Trophoblast cell (in vitro differentiated cells and primary cell): ENCODE measurements around the gene FNIP1.

ENCODE experiments used
- DNase-seq, 2 donors: peaks; one replicate each; pipeline ENCODE4 v3.0.0-alpha.2; 2016
- H2AFZ ChIP-seq: 2 replicates; pipeline ENCODE4 v1.6.1; 2013; ENCODE audit warnings: low read length, moderate library complexity, mild to moderate bottlenecking; ENCODE audit not compliant: insufficient read depth, poor library complexity
- H2AK5ac ChIP-seq: 2 replicates; pipeline ENCODE4 v1.6.1; 2013; ENCODE audit warnings: mild to moderate bottlenecking, low read length
- H2BK120ac ChIP-seq: 2 replicates; pipeline ENCODE4 v1.6.1; 2013; ENCODE audit warnings: low read length, mild to moderate bottlenecking, moderate library complexity; ENCODE audit not compliant: insufficient read depth, poor library complexity
- H2BK12ac ChIP-seq: 2 replicates; pipeline ENCODE4 v1.6.1; 2013; ENCODE audit warnings: mild to moderate bottlenecking, low read length, moderate library complexity
- H2BK5ac ChIP-seq: 2 replicates; pipeline ENCODE4 v1.6.1; 2013; ENCODE audit warnings: low read length, low read depth, moderate library complexity, mild to moderate bottlenecking; ENCODE audit not compliant: poor library complexity
- H3K14ac ChIP-seq: 2 replicates; pipeline ENCODE4 v1.6.1; 2013; ENCODE audit warnings: mild to moderate bottlenecking, low read length
- H3K18ac ChIP-seq: 2 replicates; pipeline ENCODE4 v1.6.1; 2013; ENCODE audit warnings: mild to moderate bottlenecking, low read length
- H3K23ac ChIP-seq: 2 replicates; pipeline ENCODE4 v1.6.1; 2013; ENCODE audit warnings: low read length
- H3K27ac ChIP-seq: 2 replicates; pipeline ENCODE4 v1.5.1; 2013; ENCODE audit warnings: low read depth, mild to moderate bottlenecking, inconsistent platforms, low read length, moderate library complexity
- H3K27me3 ChIP-seq: 2 replicates; pipeline ENCODE4 v1.6.1; 2013; ENCODE audit warnings: inconsistent platforms, mild to moderate bottlenecking, low read length, moderate library complexity; ENCODE audit not compliant: insufficient read depth
- H3K36me3 ChIP-seq, 2 experiments: 1 replicate in 1 of 2; 2 replicates in 1 of 2; pipeline ENCODE4 v1.6.1; 2013; ENCODE audit warnings: low read length in 2 of 2, mild to moderate bottlenecking in 2 of 2, moderate library complexity in 1 of 2; ENCODE audit not compliant: insufficient read depth in 2 of 2, control insufficient read depth in 1 of 2
- H3K4ac ChIP-seq: 2 replicates; pipeline ENCODE4 v1.6.1; 2013; ENCODE audit warnings: low read depth, mild to moderate bottlenecking, low read length, moderate library complexity
- H3K4me1 ChIP-seq, 2 experiments: 1 replicate in 1 of 2; 2 replicates in 1 of 2; pipeline ENCODE4 v1.6.1; 2013; ENCODE audit warnings: low read length in 2 of 2, mild to moderate bottlenecking in 2 of 2, moderate library complexity in 1 of 2; ENCODE audit not compliant: insufficient read depth in 2 of 2, control insufficient read depth in 1 of 2
- H3K4me2 ChIP-seq: 2 replicates; pipeline ENCODE4 v1.6.1; 2013; ENCODE audit warnings: inconsistent platforms, mild to moderate bottlenecking, low read length, moderate library complexity
- H3K4me3 ChIP-seq: 2 replicates; pipeline ENCODE4 v1.5.1; 2013; ENCODE audit warnings: mild to moderate bottlenecking, low read depth, low read length, inconsistent platforms
- H3K79me1 ChIP-seq: one replicate; pipeline ENCODE4 v1.6.1; 2013; ENCODE audit warnings: low read length
- H3K79me2 ChIP-seq: 2 replicates; pipeline ENCODE4 v1.6.1; 2013; ENCODE audit warnings: low read length, mild to moderate bottlenecking; ENCODE audit not compliant: control insufficient read depth, insufficient read depth, poor library complexity
- H3K9ac ChIP-seq: 2 replicates; pipeline ENCODE4 v1.6.1; 2013; ENCODE audit warnings: mild to moderate bottlenecking, low read length
- H3K9me3 ChIP-seq: 2 replicates; pipeline ENCODE4 v1.6.1; 2013; ENCODE audit warnings: low read depth, mild to moderate bottlenecking, control low read depth, inconsistent platforms, low read length; ENCODE audit not compliant: insufficient read depth
- H4K12ac ChIP-seq: 2 replicates; pipeline ENCODE4 v1.6.1; 2013; ENCODE audit warnings: low read depth, mild to moderate bottlenecking, low read length, moderate library complexity
- H4K8ac ChIP-seq: 2 replicates; pipeline ENCODE4 v1.6.1; 2013; ENCODE audit warnings: low read depth, mild to moderate bottlenecking, low read length, moderate library complexity
- H4K91ac ChIP-seq: one replicate; pipeline ENCODE4 v1.6.1; 2013; ENCODE audit warnings: low read depth, mild to moderate bottlenecking, low read length, moderate library complexity
- WGBS: extraction: QIAGEN DNeasy Blood & Tissue Kit; methylation state at CpG from one replicate; pipeline ENCODE4 v1.1.7; 2013; ENCODE audit warnings: missing lambda C conversion rate; ENCODE audit not compliant: insufficient read length, insufficient coverage; ENCODE audit errors: extremely low coverage; 5-methylcytosine and 5-hydroxymethylcytosine counted together

FNIP1 gene

DNA sequence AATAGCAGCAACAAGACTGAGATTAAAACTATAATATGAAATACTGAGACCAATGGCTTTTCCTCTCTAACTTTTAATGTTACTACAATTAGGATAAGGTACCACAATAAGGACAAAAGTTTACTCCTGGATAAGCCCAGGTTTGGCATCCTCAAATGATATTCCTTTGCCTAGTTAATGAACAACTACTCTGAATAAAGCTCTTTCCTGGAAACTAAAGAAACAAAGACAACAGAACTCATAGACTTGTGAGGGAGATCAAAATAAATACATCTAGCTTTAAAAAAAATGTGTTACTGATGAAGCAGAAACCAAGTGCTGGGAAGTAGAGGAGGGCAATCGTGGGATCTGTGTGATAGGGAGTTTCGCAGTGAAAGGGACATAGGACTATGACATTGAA lies 142.5 kb downstream of the FNIP1 start:
- WGBS: no CpG with 5 or more reads among the region's 2 CpGs

DNA sequence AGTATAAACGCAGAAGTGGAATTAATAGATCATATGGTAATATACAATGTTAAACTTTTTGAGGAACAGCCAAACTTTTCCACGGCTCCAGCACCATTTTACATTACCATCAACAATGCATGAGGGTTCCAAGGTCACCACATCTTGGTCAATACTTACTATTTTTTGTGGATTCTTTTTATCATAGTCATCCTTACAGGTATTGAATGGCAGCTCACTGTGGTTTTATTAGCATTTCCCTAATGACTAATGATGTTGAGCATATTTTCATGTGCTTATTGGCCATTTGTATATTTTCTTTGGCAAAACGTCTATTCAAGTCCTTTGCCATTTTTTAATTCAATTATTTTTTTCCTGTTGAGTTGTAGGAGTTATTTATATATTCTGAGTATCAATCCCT lies 147.7 kb downstream of the FNIP1 start:
- Histone ChIP-seq H3K4ac (no peak overlapping the region), H3K27ac (no peak overlapping the region), H3K4me2 (no peak overlapping the region), H3K4me3 (no peak overlapping the region), H3K79me1 (no peaks in the 10 kb centered on the region), H2AFZ (no peak overlapping the region), H3K79me2 (no peaks in the 10 kb centered on the region), H2AK5ac (no peak overlapping the region), H3K23ac (no peak overlapping the region), H2BK5ac (no peak overlapping the region), H3K9me3 (no peaks in the 10 kb centered on the region), H3K14ac (no peak overlapping the region), H4K8ac (no peak overlapping the region), H3K9ac (no peak overlapping the region), H3K4me1 (no peaks in the 10 kb centered on the region), H3K27me3 (no peaks in the 10 kb centered on the region), H2BK120ac (no peak overlapping the region), H3K36me3 (peaks cover 2 to 4% of the 10 kb centered on the region in 2 experiments), H3K18ac (no peak overlapping the region), H4K12ac (no peak overlapping the region), H2BK12ac (no peak overlapping the region), H4K91ac (no peak overlapping the region)
- no peak for DNase-seq
- WGBS: no CpG with 5 or more reads among the region's 3 CpGs

More for the DNA sequence above, 142.5 kb downstream of the FNIP1 start:
- H2BK120ac ChIP-seq: no peak overlapping the region
- no peak overlapping the region for H3K4me2 ChIP-seq
- no peak overlapping the region for H2BK12ac ChIP-seq
- peaks cover 7 to 9% of the 10 kb centered on the region in 2 experiments for H3K36me3 ChIP-seq
- H3K4me3 ChIP-seq: no peak overlapping the region
- no peak overlapping the region for H3K27ac ChIP-seq
- H3K4ac ChIP-seq: no peak overlapping the region
- H4K91ac ChIP-seq: no peak overlapping the region
- H3K9ac ChIP-seq: no peak overlapping the region
- H3K4me1 ChIP-seq: no peaks in the 10 kb centered on the region
- DNase-seq: no peak
- no peak overlapping the region for H2AK5ac ChIP-seq
- no peak overlapping the region for H3K14ac ChIP-seq
- H3K79me1 ChIP-seq: no peaks in the 10 kb centered on the region
- H2BK5ac ChIP-seq: no peak overlapping the region
- H2AFZ ChIP-seq: no peak overlapping the region
- H4K8ac ChIP-seq: no peak overlapping the region
- H3K9me3 ChIP-seq: peaks cover 4% of the 10 kb centered on the region
- no peak overlapping the region for H4K12ac ChIP-seq
- H3K23ac ChIP-seq: no peak overlapping the region
- no peaks in the 10 kb centered on the region for H3K79me2 ChIP-seq
- H3K18ac ChIP-seq: no peak overlapping the region
- no peaks in the 10 kb centered on the region for H3K27me3 ChIP-seq

DNA sequence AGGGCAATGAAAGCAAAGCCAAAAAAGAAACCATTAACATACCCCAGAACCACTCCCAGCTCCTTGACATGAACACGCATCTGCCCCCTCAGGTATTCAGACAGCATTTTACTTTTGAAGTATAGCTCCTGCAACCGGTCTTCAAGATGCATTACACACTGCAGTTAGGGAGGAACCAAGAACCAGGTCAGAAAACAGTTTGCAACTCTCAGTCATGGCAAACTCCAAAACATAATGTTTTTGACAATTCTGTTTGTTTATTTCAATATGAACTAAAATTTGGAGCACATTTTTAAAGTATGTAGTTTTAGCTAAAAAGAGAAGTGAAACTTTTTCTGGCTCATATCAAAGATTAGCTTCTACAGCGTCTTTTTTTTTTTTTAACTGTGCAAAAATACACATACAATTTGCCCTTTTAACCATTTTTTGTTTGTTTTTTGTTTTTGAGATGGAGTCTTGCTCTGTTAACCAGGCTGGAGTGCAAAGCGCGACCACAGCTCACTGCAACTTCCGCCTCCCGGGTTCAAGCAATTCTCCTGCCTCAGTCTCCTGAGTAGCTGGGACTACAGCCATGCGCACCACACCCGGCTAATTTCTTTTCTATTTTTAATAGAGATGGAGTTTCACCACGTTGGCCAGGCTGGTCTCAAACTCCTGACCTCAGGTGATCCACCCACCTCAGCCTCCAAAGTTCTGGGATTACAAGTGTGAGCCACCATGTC lies 149.6 kb downstream of the FNIP1 start:
- H3K23ac ChIP-seq: no peak overlapping the region
- no peak overlapping the region for H3K27ac ChIP-seq
- H3K4ac ChIP-seq: no peak overlapping the region
- no peak overlapping the region for H3K4me2 ChIP-seq
- H2BK120ac ChIP-seq: no peak overlapping the region
- peaks cover 2 to 4% of the 10 kb centered on the region in 2 experiments for H3K36me3 ChIP-seq
- no peaks in the 10 kb centered on the region for H3K27me3 ChIP-seq
- no CpG with 5 or more reads among the region's 10 CpGs for WGBS
- no peak overlapping the region for H4K12ac ChIP-seq
- no peak overlapping the region for H2BK5ac ChIP-seq
- H3K4me1 ChIP-seq: no peaks in the 10 kb centered on the region
- no peak overlapping the region for H3K18ac ChIP-seq
- no peak overlapping the region for H2AK5ac ChIP-seq
- no peaks in the 10 kb centered on the region for H3K9me3 ChIP-seq
- no peak for DNase-seq
- no peaks in the 10 kb centered on the region for H3K79me2 ChIP-seq
- H4K8ac ChIP-seq: no peak overlapping the region
- H3K9ac ChIP-seq: no peak overlapping the region
- no peak overlapping the region for H3K14ac ChIP-seq
- H2BK12ac ChIP-seq: no peak overlapping the region
- no peak overlapping the region for H4K91ac ChIP-seq
- H3K4me3 ChIP-seq: no peak overlapping the region
- no peaks in the 10 kb centered on the region for H3K79me1 ChIP-seq
- H2AFZ ChIP-seq: no peak overlapping the region

DNA sequence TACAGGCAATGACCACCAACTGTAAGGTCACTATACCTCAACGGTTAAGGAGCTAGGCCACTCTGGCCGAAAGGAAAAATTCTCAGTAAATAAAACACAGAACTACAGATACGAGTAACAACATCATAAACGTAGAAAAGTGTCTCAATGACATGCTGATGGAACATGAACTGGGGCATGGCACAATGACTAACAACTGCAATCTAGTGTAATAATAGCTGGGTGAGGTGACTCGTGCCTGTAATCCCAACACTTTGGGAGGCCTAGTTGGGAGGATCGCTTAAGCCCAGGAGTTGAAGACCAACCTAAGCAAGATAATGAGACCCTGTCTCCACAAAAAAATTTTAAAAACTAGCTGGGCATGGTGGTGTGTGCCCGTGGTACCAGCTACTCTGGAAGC lies 152.0 kb downstream of the FNIP1 start:
- Histone ChIP-seq H3K79me1 (no peaks in the 10 kb centered on the region), H3K14ac (no peak overlapping the region), H4K91ac (no peak overlapping the region), H4K8ac (no peak overlapping the region), H3K27me3 (no peaks in the 10 kb centered on the region), H3K36me3 (no peaks in the 10 kb centered on the region), H3K9ac (no peak overlapping the region), H3K9me3 (no peaks in the 10 kb centered on the region), H2BK12ac (no peak overlapping the region), H3K4me2 (no peak overlapping the region), H2BK5ac (no peak overlapping the region), H2AK5ac (no peak overlapping the region), H3K23ac (no peak overlapping the region), H3K18ac (no peak overlapping the region), H3K27ac (no peak overlapping the region), H2BK120ac (no peak overlapping the region), H4K12ac (no peak overlapping the region), H3K4ac (no peak overlapping the region), H3K79me2 (no peaks in the 10 kb centered on the region), H3K4me3 (no peak overlapping the region), H3K4me1 (no peaks in the 10 kb centered on the region), H2AFZ (no peak overlapping the region)
- no peak for DNase-seq
- no CpG with 5 or more reads among the region's 7 CpGs for WGBS
